Measurements from ENCODE around the gene FASN. TPM values are rescaled to one million over a fixed set of nuclear protein-coding genes. Genes with fewer than 3 reads are reported as not detected.

FASN gene
- total and polyA plus RNA-seq, 9 donors, result 1.3 to 168 (median 42.7) TPM

DNA sequence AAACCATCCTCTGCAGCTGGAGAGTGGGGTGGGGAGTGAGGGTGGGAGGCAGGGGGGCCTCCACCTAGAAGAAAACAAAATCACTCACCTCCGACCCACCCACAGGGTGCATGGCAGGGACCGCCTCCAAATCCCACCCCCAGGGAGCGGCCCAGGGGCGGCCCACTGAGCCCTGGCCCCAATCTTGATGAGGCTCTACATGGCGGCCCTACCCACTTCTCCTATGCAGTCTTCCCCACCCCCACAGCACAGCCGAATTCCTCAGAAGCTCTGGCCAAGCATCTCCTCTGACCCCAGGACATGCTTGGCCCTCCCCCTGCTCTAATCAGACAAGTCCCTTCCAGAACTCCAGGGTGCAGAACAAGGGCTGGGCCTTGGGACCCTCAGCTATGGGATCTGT, 18.2 kb upstream of the FASN start:
- H3K9me3 ChIP-seq, result no peaks in the 10 kb centered on the region
- H3K27ac ChIP-seq, result no peak overlapping the region
- H3K27me3 ChIP-seq, result no peaks in the 10 kb centered on the region
- H3K4me1 ChIP-seq (ENCODE audit: insufficient read depth), result no peaks in the 10 kb centered on the region
- no peak for DNase-seq
- intact Hi-C loops (cut with DNase I), result no loop called here
- no peak overlapping the region for H3K4me3 ChIP-seq
- 75 to 82% (median 78%) methylated on average over 6 of the region's 6 CpGs for WGBS, 3 donors
- TF ChIP-seq, protein P1, sequence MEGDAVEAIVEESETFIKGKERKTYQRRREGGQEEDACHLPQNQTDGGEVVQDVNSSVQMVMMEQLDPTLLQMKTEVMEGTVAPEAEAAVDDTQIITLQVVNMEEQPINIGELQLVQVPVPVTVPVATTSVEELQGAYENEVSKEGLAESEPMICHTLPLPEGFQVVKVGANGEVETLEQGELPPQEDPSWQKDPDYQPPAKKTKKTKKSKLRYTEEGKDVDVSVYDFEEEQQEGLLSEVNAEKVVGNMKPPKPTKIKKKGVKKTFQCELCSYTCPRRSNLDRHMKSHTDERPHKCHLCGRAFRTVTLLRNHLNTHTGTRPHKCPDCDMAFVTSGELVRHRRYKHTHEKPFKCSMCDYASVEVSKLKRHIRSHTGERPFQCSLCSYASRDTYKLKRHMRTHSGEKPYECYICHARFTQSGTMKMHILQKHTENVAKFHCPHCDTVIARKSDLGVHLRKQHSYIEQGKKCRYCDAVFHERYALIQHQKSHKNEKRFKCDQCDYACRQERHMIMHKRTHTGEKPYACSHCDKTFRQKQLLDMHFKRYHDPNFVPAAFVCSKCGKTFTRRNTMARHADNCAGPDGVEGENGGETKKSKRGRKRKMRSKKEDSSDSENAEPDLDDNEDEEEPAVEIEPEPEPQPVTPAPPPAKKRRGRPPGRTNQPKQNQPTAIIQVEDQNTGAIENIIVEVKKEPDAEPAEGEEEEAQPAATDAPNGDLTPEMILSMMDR (IDR thresholded peaks at IDR 0.05), result no peak
- TF ChIP-seq POLR2A (IDR thresholded peaks at IDR 0.05), result no peak
- no peak for TF ChIP-seq EP300 (IDR thresholded peaks at IDR 0.05)
- H3K36me3 ChIP-seq, result no peaks in the 10 kb centered on the region

DNA sequence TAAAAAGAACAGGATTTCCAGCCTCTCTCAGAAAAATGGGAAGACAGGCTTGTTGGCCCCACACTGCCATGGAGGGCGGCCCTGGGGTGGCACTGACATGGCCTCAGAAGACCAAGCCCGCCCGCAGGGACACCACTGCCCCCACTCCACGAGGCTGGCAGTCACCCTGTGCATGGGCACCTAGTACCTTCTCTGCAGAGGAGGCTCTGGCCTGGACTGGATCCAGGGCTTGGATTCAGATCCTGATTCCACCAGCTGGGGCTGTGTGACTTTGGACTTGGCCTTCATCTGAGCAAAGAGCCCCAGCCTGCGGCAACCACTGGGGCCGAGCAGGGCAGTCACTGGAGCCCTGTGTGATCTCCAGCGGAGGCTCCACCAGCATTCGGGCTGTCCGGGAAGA, 16.8 kb upstream of the FASN start:
- Histone ChIP-seq H3K9me3 (no peaks in the 10 kb centered on the region), H3K27me3 (no peaks in the 10 kb centered on the region), H3K36me3 (no peaks in the 10 kb centered on the region), H3K27ac (no peak overlapping the region), H3K4me3 (no peak overlapping the region), H3K4me1 (ENCODE audit: insufficient read depth) (no peaks in the 10 kb centered on the region)
- intact Hi-C loops (cut with DNase I), result no loop called here
- 85 to 95% (median 90%) methylated on average over 9 of the region's 9 CpGs for WGBS, 3 donors
- TF ChIP-seq, protein P1 (IDR thresholded peaks at IDR 0.05), result no peak
- TF ChIP-seq POLR2A (IDR thresholded peaks at IDR 0.05) (no peak), EP300 (IDR thresholded peaks at IDR 0.05) (no peak)
- DNase-seq, result no peak

DNA sequence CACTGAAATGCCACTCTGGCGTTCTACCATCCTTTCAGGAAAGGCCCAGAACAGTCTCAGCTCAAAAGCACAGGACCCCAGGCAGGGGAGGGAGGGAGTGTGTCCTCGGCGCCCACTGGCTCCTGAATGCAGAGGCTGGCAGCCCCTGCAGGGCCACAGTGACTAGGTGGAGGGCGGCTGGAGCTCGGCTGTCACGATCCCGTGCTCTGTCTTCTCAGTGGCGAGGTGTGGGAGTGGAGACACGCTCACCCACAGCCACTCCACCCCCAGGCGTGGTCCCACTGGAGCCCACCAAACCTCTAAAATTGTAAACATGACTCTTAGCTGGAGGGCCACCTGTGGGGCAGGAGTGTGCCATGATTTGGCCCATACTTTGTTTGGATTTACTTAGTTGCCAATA, 16.4 kb upstream of the FASN start:
- no peak for DNase-seq
- Histone ChIP-seq H3K4me1 (ENCODE audit: insufficient read depth) (no peaks in the 10 kb centered on the region), H3K9me3 (no peaks in the 10 kb centered on the region), H3K36me3 (no peaks in the 10 kb centered on the region), H3K27me3 (no peaks in the 10 kb centered on the region), H3K4me3 (no peak overlapping the region), H3K27ac (no peak overlapping the region)
- intact Hi-C loops (cut with DNase I), result no loop called here
- 89 to 94% (median 92%) methylated on average over 10 of the region's 10 CpGs for WGBS, 3 donors
- TF ChIP-seq POLR2A (IDR thresholded peaks at IDR 0.05) (no peak), EP300 (IDR thresholded peaks at IDR 0.05) (no peak)
- TF ChIP-seq, protein P1 (IDR thresholded peaks at IDR 0.05), result no peak

DNA sequence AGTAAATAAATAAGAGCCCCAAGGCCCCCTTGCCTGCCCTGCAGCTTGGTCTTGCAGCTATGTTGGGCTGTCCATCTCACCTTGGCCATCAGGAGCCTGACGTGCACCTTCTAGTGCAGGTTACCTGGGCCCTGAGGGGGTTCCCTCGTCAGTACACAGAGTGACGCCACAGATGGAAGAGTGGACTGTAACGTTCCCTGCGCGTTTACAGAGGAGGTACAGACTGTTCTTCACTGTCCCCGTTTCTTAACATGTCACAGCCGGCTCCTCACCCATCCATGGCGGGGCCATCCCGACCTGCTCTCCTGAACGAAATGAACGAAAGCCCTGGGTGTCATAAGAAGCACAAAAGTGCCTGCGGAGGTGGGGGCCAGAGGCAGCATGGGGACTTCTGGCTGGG, 15.9 kb upstream of the FASN start:
- no peak for DNase-seq
- TF ChIP-seq, protein P1 (IDR thresholded peaks at IDR 0.05), result no peak
- TF ChIP-seq EP300 (IDR thresholded peaks at IDR 0.05), result no peak
- no peak for TF ChIP-seq POLR2A (IDR thresholded peaks at IDR 0.05)
- Histone ChIP-seq H3K4me1 (ENCODE audit: insufficient read depth) (no peaks in the 10 kb centered on the region), H3K9me3 (no peaks in the 10 kb centered on the region), H3K36me3 (no peaks in the 10 kb centered on the region), H3K27ac (no peak overlapping the region), H3K4me3 (no peak overlapping the region), H3K27me3 (no peaks in the 10 kb centered on the region)
- 87 to 93% (median 88%) methylated on average over 13 of the region's 13 CpGs for WGBS, 3 donors
- intact Hi-C loops (cut with DNase I), result no loop called here

DNA sequence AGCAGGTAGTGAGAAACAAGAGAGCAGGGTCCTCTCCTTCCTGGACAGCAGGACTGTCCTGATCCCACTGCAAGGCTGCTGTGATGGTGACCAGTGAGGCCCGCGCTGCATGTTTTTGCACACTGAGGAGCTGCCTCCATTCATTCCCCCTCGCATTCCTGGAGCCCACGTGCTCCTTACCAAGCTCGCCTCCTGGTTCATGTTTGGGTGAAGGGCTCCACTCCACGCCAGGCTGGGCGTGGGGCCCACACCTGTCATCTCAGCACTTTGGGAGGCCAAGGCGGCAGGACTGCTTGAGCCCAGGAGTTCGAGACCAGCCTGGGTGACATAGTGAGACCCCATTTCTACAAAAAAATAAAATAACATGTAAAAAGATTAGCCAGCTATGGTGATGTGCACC, 15.4 kb upstream of the FASN start:
- H3K9me3 ChIP-seq, result no peaks in the 10 kb centered on the region
- TF ChIP-seq POLR2A (IDR thresholded peaks at IDR 0.05) (no peak), EP300 (IDR thresholded peaks at IDR 0.05) (no peak)
- TF ChIP-seq, protein P1 (IDR thresholded peaks at IDR 0.05), result no peak
- DNase-seq, result no peak
- WGBS, 3 donors, result 87 to 88% (median 87%) methylated on average over 9 of the region's 9 CpGs
- no peaks in the 10 kb centered on the region for H3K36me3 ChIP-seq
- intact Hi-C loops (cut with DNase I), result no loop called here
- H3K27me3 ChIP-seq, result no peaks in the 10 kb centered on the region
- H3K4me1 ChIP-seq (ENCODE audit: insufficient read depth), result no peaks in the 10 kb centered on the region
- no peak overlapping the region for H3K4me3 ChIP-seq
- H3K27ac ChIP-seq, result no peak overlapping the region

All from ovary (tissue), 9 donors.